ENCODE results near the gene LRRN4. TPM values are rescaled to one million over a fixed set of nuclear protein-coding genes. Genes with fewer than 3 reads are reported as not detected.

The LRRN4 gene
- polyA plus RNA-seq, 2 of the 4 experiments (the other 2 are of a cell fraction), result not detected

- CTCF ChIA-PET, result interaction anchor here (1.4 to 3.3 kb wide), 4 partner anchors 17 to 479 kb away, joined by 3 to 11 read pairs (median 4); no protein-coding TSS in a partner anchor
Measured at GRCh38 chr20:6007529-6008103, 46.2 kb downstream of the LRRN4 start.

GRCh38 chr20:6007094-6007528 lies 46.7 kb downstream of the LRRN4 start:
- TF ChIP-seq HOXB13 (CRISPR knock-in tag; IDR thresholded peaks at IDR 0.05; ENCODE audit: low read depth) (no peak), MAZ (IDR thresholded peaks at IDR 0.05; ENCODE audit: borderline replicate concordance, low read depth, low read length) (no peak)
- Histone ChIP-seq H3K4me1 (peaks cover 27% of the 10 kb centered on the region), H3K9me3 (no peaks in the 10 kb centered on the region), H3K4me3 (peak overlapping the region; percentile 70), H3K4me2 (peak overlapping the region; percentile 92), H3K27ac (peak overlapping the region; percentile 93 to 97)
- ChIA-PET CTCF (interaction anchor here (1.4 to 3.3 kb wide), 3 partner anchors 18 to 478 kb away, joined by 4 to 11 read pairs (median 4); no protein-coding TSS in a partner anchor), POLR2A (no interaction called here)
- DNase-seq (ENCODE audit: low read depth in 1 of 2, low spot score in 1 of 2), result no peak
- ATAC-seq, result no peak
- peak; percentile 72 for FAIRE-seq
- WGBS (ENCODE audit: missing lambda C conversion rate), result 3% methylated on average over 4 of the region's 4 CpGs

More at GRCh38 chr20:6007529-6008103, 46.2 kb downstream of the LRRN4 start:
- H3K4me2 ChIP-seq, result peak overlapping the region; percentile 92
- peak overlapping the region; percentile 93 to 97; a peak in 3 of 6 replicates for H3K27ac ChIP-seq
- no peak for TF ChIP-seq TFCP2L1 (CRISPR knock-in tag; IDR thresholded peaks at IDR 0.05)
- H3K4me3 ChIP-seq, result peak overlapping the region; percentile 70
- no peaks in the 10 kb centered on the region for H3K9me3 ChIP-seq
- 21% methylated on average over 3 of the region's 3 CpGs for WGBS (ENCODE audit: missing lambda C conversion rate)
- FAIRE-seq (peak; percentile 13), DNase-seq (ENCODE audit: low read depth in 1 of 2, low spot score in 1 of 2) (no peak), ATAC-seq (no peak)
- POLR2A ChIA-PET, result interaction anchor here (0.9 to 1.0 kb wide), 2 partner anchors 16 to 478 kb away, joined by 3 to 4 read pairs; no protein-coding TSS in a partner anchor
- H3K4me1 ChIP-seq, result peaks cover 27% of the 10 kb centered on the region

GRCh38 chr20:6006603-6006949 lies 47.3 kb downstream of the LRRN4 start:
- no peak for ATAC-seq
- DNase-seq (ENCODE audit: low read depth in 1 of 2, low spot score in 1 of 2), result no peak
- POLR2A ChIA-PET, result no interaction called here
- Histone ChIP-seq H3K4me1 (peaks cover 27% of the 10 kb centered on the region), H3K4me3 (peak overlapping the region; percentile 70), H3K27ac (peak overlapping the region; percentile 93 to 97), H3K4me2 (peak overlapping the region; percentile 92), H3K9me3 (no peaks in the 10 kb centered on the region)
- FAIRE-seq, result no peak
- CTCF ChIA-PET, result interaction anchor here (1.4 to 3.3 kb wide), 2 partner anchors 71 to 478 kb away, joined by 4 to 11 read pairs; no protein-coding TSS in a partner anchor
- TF ChIP-seq ZSCAN20 (CRISPR knock-in tag; IDR thresholded peaks at IDR 0.05) (no peak), POLR2A (IDR thresholded peaks at IDR 0.05; ENCODE audit: low read length) (no peak), RFX5 (IDR thresholded peaks at IDR 0.05) (no peak), TFCP2L1 (CRISPR knock-in tag; IDR thresholded peaks at IDR 0.05) (no peak), HDAC2 (IDR thresholded peaks at IDR 0.05) (no peak), ELK1 (IDR thresholded peaks at IDR 0.05; ENCODE audit: low read depth, low read length) (no peak)
- 1% methylated on average over 10 of the region's 10 CpGs for WGBS (ENCODE audit: missing lambda C conversion rate)

- no peaks in the 10 kb centered on the region for H3K9me3 ChIP-seq
- ATAC-seq (no peak), DNase-seq (ENCODE audit: low read depth in 1 of 2, low spot score in 1 of 2) (no peak), FAIRE-seq (no peak)
- no peak overlapping the region for H3K27ac ChIP-seq
- WGBS (ENCODE audit: missing lambda C conversion rate), result 90% methylated on average over 8 of the region's 8 CpGs
- ChIA-PET POLR2A (no interaction called here), CTCF (interaction anchor here (0.6 to 3.5 kb wide), 6 partner anchors 14 to 472 kb away, joined by 5 to 22 read pairs (median 6); no protein-coding TSS in a partner anchor)
- no peak overlapping the region for H3K4me2 ChIP-seq
- no peak overlapping the region for H3K4me3 ChIP-seq
- H3K4me1 ChIP-seq, result peaks cover 8% of the 10 kb centered on the region; the same call in 2 of the 3 replicates
- TF ChIP-seq PHF8 (IDR thresholded peaks at IDR 0.05; ENCODE audit: borderline replicate concordance, low read depth) (no peak), SREBF2 (IDR thresholded peaks at IDR 0.05) (no peak), ESRRA (IDR thresholded peaks at IDR 0.05; ENCODE audit: borderline replicate concordance, low read length) (no peak), KDM5A (IDR thresholded peaks at IDR 0.05) (no peak), CBX8 (IDR thresholded peaks at IDR 0.05) (no peak), MAX (IDR thresholded peaks at IDR 0.05) (no peak), ELK1 (IDR thresholded peaks at IDR 0.05; ENCODE audit: low read depth, low read length) (no peak), POLR2A (IDR thresholded peaks at IDR 0.05; ENCODE audit: low read length) (no peak), MAFK (IDR thresholded peaks at IDR 0.05; ENCODE audit: partially characterized antibody) (no peak), BCL3 (IDR thresholded peaks at IDR 0.05) (no peak), HEYL (CRISPR knock-in tag; IDR thresholded peaks at IDR 0.05) (no peak)
Measured at GRCh38 chr20:6000871-6001270, 53.0 kb downstream of the LRRN4 start.

Data from A549 (cell line).